ENCODE data around the gene EXD3. TPM values are rescaled to one million over a fixed set of nuclear protein-coding genes. Genes with fewer than 3 reads are reported as not detected.

The EXD3 gene
- total RNA-seq, 2 donors from 2014 or later, result 5.9 to 6.0 TPM

GRCh38 chr9:137406085-137406760, 16.7 kb downstream of the EXD3 start:
- Histone ChIP-seq H3K4me3 (peak overlapping the region in 1 of 2 donors; percentile 54), H3K27me3 (no peaks in the 10 kb centered on the region), H3K9me3 (no peaks in the 10 kb centered on the region), H3K36me3 (no peaks in the 10 kb centered on the region), H3K4me1 (peaks cover 0 to 32% of the 10 kb centered on the region in 2 donors), H3K27ac (peak overlapping the region; percentile 29 to 66)
- TF ChIP-seq, protein P1, sequence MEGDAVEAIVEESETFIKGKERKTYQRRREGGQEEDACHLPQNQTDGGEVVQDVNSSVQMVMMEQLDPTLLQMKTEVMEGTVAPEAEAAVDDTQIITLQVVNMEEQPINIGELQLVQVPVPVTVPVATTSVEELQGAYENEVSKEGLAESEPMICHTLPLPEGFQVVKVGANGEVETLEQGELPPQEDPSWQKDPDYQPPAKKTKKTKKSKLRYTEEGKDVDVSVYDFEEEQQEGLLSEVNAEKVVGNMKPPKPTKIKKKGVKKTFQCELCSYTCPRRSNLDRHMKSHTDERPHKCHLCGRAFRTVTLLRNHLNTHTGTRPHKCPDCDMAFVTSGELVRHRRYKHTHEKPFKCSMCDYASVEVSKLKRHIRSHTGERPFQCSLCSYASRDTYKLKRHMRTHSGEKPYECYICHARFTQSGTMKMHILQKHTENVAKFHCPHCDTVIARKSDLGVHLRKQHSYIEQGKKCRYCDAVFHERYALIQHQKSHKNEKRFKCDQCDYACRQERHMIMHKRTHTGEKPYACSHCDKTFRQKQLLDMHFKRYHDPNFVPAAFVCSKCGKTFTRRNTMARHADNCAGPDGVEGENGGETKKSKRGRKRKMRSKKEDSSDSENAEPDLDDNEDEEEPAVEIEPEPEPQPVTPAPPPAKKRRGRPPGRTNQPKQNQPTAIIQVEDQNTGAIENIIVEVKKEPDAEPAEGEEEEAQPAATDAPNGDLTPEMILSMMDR (IDR thresholded peaks at IDR 0.05), result no peak
- no peak for DNase-seq (ENCODE audit: low spot score)

DNA sequence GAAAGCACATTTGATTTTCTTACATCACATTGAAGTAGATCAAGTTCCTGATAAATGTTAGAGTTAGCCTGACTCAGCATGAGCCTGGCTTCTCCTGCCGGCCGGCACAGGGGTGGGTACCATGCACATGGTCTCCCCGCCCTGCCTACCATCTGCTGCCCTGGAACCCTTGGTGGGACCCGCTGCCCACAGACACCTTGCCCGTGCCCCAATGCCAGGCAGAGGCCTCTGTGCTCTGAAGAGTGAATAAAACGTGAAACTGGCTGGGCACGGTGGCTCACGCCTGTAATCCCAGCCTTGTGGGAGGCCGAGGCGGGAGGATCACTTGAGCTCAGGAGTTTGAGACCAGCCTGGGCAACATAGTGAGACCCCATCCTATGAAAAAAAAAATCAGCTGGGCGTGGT, 17.3 kb downstream of the EXD3 start:
- Histone ChIP-seq H3K36me3 (no peaks in the 10 kb centered on the region), H3K27ac (no peak overlapping the region), H3K9me3 (no peaks in the 10 kb centered on the region), H3K27me3 (no peaks in the 10 kb centered on the region), H3K4me1 (peaks cover 0 to 26% of the 10 kb centered on the region in 2 donors), H3K4me3 (no peak overlapping the region)
- no peak for DNase-seq (ENCODE audit: low spot score)
- TF ChIP-seq, protein P1 (IDR thresholded peaks at IDR 0.05), result no peak

GRCh38 chr9:137404961-137405567, 17.9 kb downstream of the EXD3 start:
- DNase-seq (ENCODE audit: low spot score), result no peak
- TF ChIP-seq, protein P1 (IDR thresholded peaks at IDR 0.05), result no peak
- Histone ChIP-seq H3K27me3 (no peaks in the 10 kb centered on the region), H3K4me1 (peaks cover 0 to 23% of the 10 kb centered on the region in 2 donors), H3K27ac (no peak overlapping the region), H3K9me3 (no peaks in the 10 kb centered on the region), H3K36me3 (no peaks in the 10 kb centered on the region), H3K4me3 (no peak overlapping the region)

DNA sequence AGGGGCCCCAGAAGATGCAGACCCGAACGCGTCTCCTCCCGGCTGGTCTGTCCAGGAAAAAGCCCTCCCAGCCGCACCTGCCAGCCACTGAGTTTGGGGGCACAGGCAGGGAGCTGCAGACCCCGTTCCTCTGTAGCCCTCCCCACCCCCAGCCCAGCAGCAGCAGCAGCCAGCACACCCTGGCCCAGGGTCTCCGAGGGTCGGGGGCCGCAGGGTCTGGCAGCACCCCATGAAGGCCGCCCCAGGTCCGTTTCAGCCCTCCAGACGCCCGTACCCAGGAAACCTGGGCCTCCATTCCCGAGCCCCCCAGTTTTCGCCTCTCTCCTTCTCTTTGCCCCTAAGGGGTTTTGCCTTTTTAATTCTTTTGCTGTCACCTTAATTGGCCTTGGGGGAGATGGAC, 19.7 kb downstream of the EXD3 start:
- H3K36me3 ChIP-seq, result no peaks in the 10 kb centered on the region
- TF ChIP-seq, protein P1 (IDR thresholded peaks at IDR 0.05), result no peak
- no peak for DNase-seq (ENCODE audit: low spot score)
- H3K27ac ChIP-seq, result no peak overlapping the region
- H3K4me3 ChIP-seq, result no peak overlapping the region
- H3K9me3 ChIP-seq, result no peaks in the 10 kb centered on the region
- peaks cover 0 to 23% of the 10 kb centered on the region in 2 donors for H3K4me1 ChIP-seq
- no peaks in the 10 kb centered on the region for H3K27me3 ChIP-seq

DNA sequence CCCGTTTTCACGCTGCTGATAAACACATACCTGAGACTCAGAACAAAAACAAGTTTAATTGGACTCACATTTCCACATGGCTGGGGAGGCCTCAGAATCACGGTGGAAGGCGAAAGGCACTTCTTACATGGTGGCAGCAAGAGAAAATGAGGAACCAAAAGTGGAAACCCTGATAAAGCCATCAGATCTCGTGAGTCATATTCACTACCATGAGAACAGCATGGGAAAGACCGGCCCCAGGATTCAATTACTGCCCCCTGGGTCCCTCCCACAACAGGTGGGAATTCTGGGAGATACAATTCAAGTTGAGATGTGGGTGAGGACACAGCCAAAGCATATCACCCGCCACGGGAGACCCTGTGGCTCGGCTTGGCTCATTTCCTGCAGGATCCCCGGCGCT, 20.2 kb downstream of the EXD3 start:
- Histone ChIP-seq H3K27me3 (no peaks in the 10 kb centered on the region), H3K4me1 (peaks cover 0 to 19% of the 10 kb centered on the region in 2 donors), H3K27ac (no peak overlapping the region), H3K9me3 (no peaks in the 10 kb centered on the region), H3K4me3 (no peak overlapping the region), H3K36me3 (no peaks in the 10 kb centered on the region)
- TF ChIP-seq, protein P1 (IDR thresholded peaks at IDR 0.05), result no peak
- DNase-seq (ENCODE audit: low spot score), result no peak

All from right atrium auricular region (tissue), 2 donors.